ENCODE results near the gene ZIM2.
A peak's percentile ranks its signal among the peaks of the same experiment; 100 is the strongest.
"Not testable (repeated sequence)": the region's sequence is repeated elsewhere in the genome, so short reads cannot be mapped to it uniquely, and the experiment has no call there.

ZIM2 gene

GRCh38 chr19:56864443-56865125, 24.1 kb upstream of the ZIM2 start:
- no peak overlapping the region for H3K4ac ChIP-seq (ENCODE audit: low read length)
- no peak overlapping the region for H4K91ac ChIP-seq (ENCODE audit: low read depth, low read length, poor library complexity)
- H2AFZ ChIP-seq (ENCODE audit: low read length), result no peak overlapping the region
- H3K4me3 ChIP-seq (ENCODE audit: low read length in 2 of 2), result no peak overlapping the region
- H3K79me1 ChIP-seq (ENCODE audit: low read depth, low read length), result no peaks in the 10 kb centered on the region
- H3K18ac ChIP-seq (ENCODE audit: low read length), result no peak overlapping the region
- peaks cover 0 to 3% of the 10 kb centered on the region in 2 donors for H3K4me1 ChIP-seq (ENCODE audit: control insufficient read depth in 2 of 2, insufficient read depth in 1 of 2, low read depth in 1 of 2, low read length in 2 of 2)
- H2AK5ac ChIP-seq (ENCODE audit: low read depth, low read length), result peak overlapping the region; percentile 32
- no peak overlapping the region for H2BK15ac ChIP-seq (ENCODE audit: low read length)
- no peak for DNase-seq (ENCODE audit: low spot score)
- H2BK5ac ChIP-seq (ENCODE audit: low read length), result no peak overlapping the region
- H3K9me3 ChIP-seq (replicated peaks in 1 of 2; ENCODE audit: control insufficient read depth in 2 of 2, insufficient read depth in 1 of 2, low read depth in 1 of 2, low read length in 2 of 2), result peaks cover 6 to 12% of the 10 kb centered on the region in 2 donors
- H3K14ac ChIP-seq (ENCODE audit: low read length), result no peak overlapping the region
- no peak overlapping the region for H2BK12ac ChIP-seq (ENCODE audit: low read length)
- no peaks in the 10 kb centered on the region for H3K27me3 ChIP-seq (ENCODE audit: control insufficient read depth in 3 of 3, insufficient read depth in 3 of 3, low read depth in 1 of 3, low read length in 3 of 3)
- no CpG with 5 or more reads among the region's 50 CpGs for WGBS, 2 donors (ENCODE audit: extremely low coverage in 2 of 2, insufficient read length in 2 of 2, insufficient replicate concordance in 1 of 2)
- no peak overlapping the region for H3K27ac ChIP-seq (replicated peaks; ENCODE audit: low read length)
- H3K9ac ChIP-seq (ENCODE audit: low read depth, low read length, poor library complexity), result no peak overlapping the region
- no peak overlapping the region for H3K23ac ChIP-seq (ENCODE audit: low read depth, low read length, poor library complexity)
- H2BK120ac ChIP-seq (ENCODE audit: low read depth, low read length), result peak overlapping the region; percentile 54
- H4K8ac ChIP-seq (ENCODE audit: low read depth, low read length), result no peak overlapping the region
- H3K36me3 ChIP-seq (replicated peaks in 1 of 2; ENCODE audit: control insufficient read depth in 2 of 2, insufficient read depth in 2 of 2, low read length in 2 of 2), result peaks cover 0 to 3% of the 10 kb centered on the region in 2 donors
- H3K4me2 ChIP-seq (ENCODE audit: insufficient read depth, low read length, poor library complexity, severe bottlenecking), result no peak overlapping the region

GRCh38 chr19:56862741-56863140, 22.2 kb upstream of the ZIM2 start:
- H3K9me3 ChIP-seq (replicated peaks in 1 of 2; ENCODE audit: control insufficient read depth in 2 of 2, insufficient read depth in 1 of 2, low read depth in 1 of 2, low read length in 2 of 2), result peaks cover 6 to 14% of the 10 kb centered on the region in 2 donors
- WGBS, 2 donors (ENCODE audit: extremely low coverage in 2 of 2, insufficient read length in 2 of 2, insufficient replicate concordance in 1 of 2), result no CpG with 5 or more reads among the region's 4 CpGs

DNA sequence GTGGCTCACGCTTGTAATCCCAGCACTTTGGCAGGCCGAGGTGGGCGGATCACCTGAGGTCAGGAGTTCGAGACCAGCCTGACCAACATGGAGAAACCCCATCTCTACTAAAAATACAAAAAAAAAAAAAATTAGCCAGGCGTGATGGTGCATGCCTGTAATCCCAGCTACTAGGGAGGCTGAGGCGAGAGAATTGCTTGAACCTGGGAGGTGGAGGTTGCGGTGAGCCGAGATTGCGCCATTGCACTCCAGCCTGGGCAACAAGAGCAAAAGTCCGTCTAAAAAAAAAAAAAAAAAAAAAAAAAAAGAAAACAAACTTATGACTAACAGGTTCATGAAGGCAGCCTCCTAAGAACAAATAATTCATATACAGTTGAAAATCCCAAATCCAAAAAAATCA, 19.9 kb upstream of the ZIM2 start:
- H4K91ac ChIP-seq (ENCODE audit: low read depth, low read length, poor library complexity); DNase-seq (ENCODE audit: low spot score); H3K4ac ChIP-seq (ENCODE audit: low read length); H3K23ac ChIP-seq (ENCODE audit: low read depth, low read length, poor library complexity); H2BK15ac ChIP-seq (ENCODE audit: low read length); H2AK5ac ChIP-seq (ENCODE audit: low read depth, low read length); H3K27me3 ChIP-seq (ENCODE audit: control insufficient read depth in 3 of 3, insufficient read depth in 3 of 3, low read depth in 1 of 3, low read length in 3 of 3); H2BK12ac ChIP-seq (ENCODE audit: low read length); H4K8ac ChIP-seq (ENCODE audit: low read depth, low read length); H3K36me3 ChIP-seq (replicated peaks in 1 of 2; ENCODE audit: control insufficient read depth in 2 of 2, insufficient read depth in 2 of 2, low read length in 2 of 2); H3K4me3 ChIP-seq (ENCODE audit: low read length in 2 of 2); H3K14ac ChIP-seq (ENCODE audit: low read length); H3K4me1 ChIP-seq (ENCODE audit: control insufficient read depth in 2 of 2, insufficient read depth in 1 of 2, low read depth in 1 of 2, low read length in 2 of 2); H2BK5ac ChIP-seq (ENCODE audit: low read length); H3K4me2 ChIP-seq (ENCODE audit: insufficient read depth, low read length, poor library complexity, severe bottlenecking); H3K79me1 ChIP-seq (ENCODE audit: low read depth, low read length); H2AFZ ChIP-seq (ENCODE audit: low read length); H2BK120ac ChIP-seq (ENCODE audit: low read depth, low read length); H3K27ac ChIP-seq (replicated peaks; ENCODE audit: low read length); H3K18ac ChIP-seq (ENCODE audit: low read length); H3K9ac ChIP-seq (ENCODE audit: low read depth, low read length, poor library complexity): not testable (repeated sequence)
- H3K9me3 ChIP-seq (replicated peaks in 1 of 2; ENCODE audit: control insufficient read depth in 2 of 2, insufficient read depth in 1 of 2, low read depth in 1 of 2, low read length in 2 of 2), result peaks cover 6 to 17% of the 10 kb centered on the region in 2 donors
- WGBS, 2 donors (ENCODE audit: extremely low coverage in 2 of 2, insufficient read length in 2 of 2, insufficient replicate concordance in 1 of 2), result no CpG with 5 or more reads among the region's 10 CpGs

More at GRCh38 chr19:56862741-56863140, 22.2 kb upstream of the ZIM2 start:
- Histone ChIP-seq H3K14ac (ENCODE audit: low read length) (no peak overlapping the region), H3K23ac (ENCODE audit: low read depth, low read length, poor library complexity) (no peak overlapping the region), H3K27me3 (ENCODE audit: control insufficient read depth in 3 of 3, insufficient read depth in 3 of 3, low read depth in 1 of 3, low read length in 3 of 3) (no peaks in the 10 kb centered on the region), H3K4ac (ENCODE audit: low read length) (no peak overlapping the region), H3K4me1 (ENCODE audit: control insufficient read depth in 2 of 2, insufficient read depth in 1 of 2, low read depth in 1 of 2, low read length in 2 of 2) (peaks cover 0 to 3% of the 10 kb centered on the region in 2 donors), H3K79me1 (ENCODE audit: low read depth, low read length) (no peaks in the 10 kb centered on the region), H2BK15ac (ENCODE audit: low read length) (no peak overlapping the region), H3K27ac (replicated peaks; ENCODE audit: low read length) (no peak overlapping the region), H3K36me3 (replicated peaks in 1 of 2; ENCODE audit: control insufficient read depth in 2 of 2, insufficient read depth in 2 of 2, low read length in 2 of 2) (peaks cover 0 to 3% of the 10 kb centered on the region in 2 donors), H3K18ac (ENCODE audit: low read length) (no peak overlapping the region), H2AFZ (ENCODE audit: low read length) (no peak overlapping the region), H3K4me2 (ENCODE audit: insufficient read depth, low read length, poor library complexity, severe bottlenecking) (no peak overlapping the region), H4K8ac (ENCODE audit: low read depth, low read length) (no peak overlapping the region), H4K91ac (ENCODE audit: low read depth, low read length, poor library complexity) (no peak overlapping the region), H2AK5ac (ENCODE audit: low read depth, low read length) (no peak overlapping the region), H3K4me3 (ENCODE audit: low read length in 2 of 2) (no peak overlapping the region), H2BK5ac (ENCODE audit: low read length) (no peak overlapping the region), H3K9ac (ENCODE audit: low read depth, low read length, poor library complexity) (no peak overlapping the region), H2BK12ac (ENCODE audit: low read length) (no peak overlapping the region), H2BK120ac (ENCODE audit: low read depth, low read length) (no peak overlapping the region)
- no peak for DNase-seq (ENCODE audit: low spot score)

DNA sequence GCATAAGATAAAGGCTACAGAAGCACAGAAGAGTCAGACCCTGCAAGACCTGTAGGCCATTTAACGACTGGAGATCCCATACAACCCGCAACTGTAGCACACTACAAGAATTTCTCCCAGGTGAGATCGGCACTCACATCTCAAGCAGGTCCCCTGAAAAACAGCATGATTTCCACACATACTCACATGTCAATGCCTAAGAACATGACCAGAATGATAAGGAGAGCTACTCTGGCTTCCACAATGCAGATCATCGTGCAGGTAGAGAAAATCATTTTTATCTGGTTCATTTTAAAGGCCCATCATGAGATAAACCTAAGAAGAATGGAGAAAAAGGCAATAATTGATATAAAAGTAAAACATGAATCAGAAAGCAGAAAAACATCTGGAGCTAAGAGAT, 17.5 kb upstream of the ZIM2 start:
- H4K8ac ChIP-seq (ENCODE audit: low read depth, low read length), result no peak overlapping the region
- H4K91ac ChIP-seq (ENCODE audit: low read depth, low read length, poor library complexity), result no peak overlapping the region
- no peaks in the 10 kb centered on the region for H3K36me3 ChIP-seq (replicated peaks in 1 of 2; ENCODE audit: control insufficient read depth in 2 of 2, insufficient read depth in 2 of 2, low read length in 2 of 2)
- H3K18ac ChIP-seq (ENCODE audit: low read length), result no peak overlapping the region
- no peak overlapping the region for H2BK5ac ChIP-seq (ENCODE audit: low read length)
- no peak overlapping the region for H3K4ac ChIP-seq (ENCODE audit: low read length)
- H3K23ac ChIP-seq (ENCODE audit: low read depth, low read length, poor library complexity), result no peak overlapping the region
- H2BK12ac ChIP-seq (ENCODE audit: low read length), result no peak overlapping the region
- no peak overlapping the region for H3K4me2 ChIP-seq (ENCODE audit: insufficient read depth, low read length, poor library complexity, severe bottlenecking)
- no peak overlapping the region for H3K9ac ChIP-seq (ENCODE audit: low read depth, low read length, poor library complexity)
- H3K79me1 ChIP-seq (ENCODE audit: low read depth, low read length), result no peaks in the 10 kb centered on the region
- no peak overlapping the region for H2BK15ac ChIP-seq (ENCODE audit: low read length)
- no peak for DNase-seq (ENCODE audit: low spot score)
- H2AFZ ChIP-seq (ENCODE audit: low read length), result no peak overlapping the region
- H3K4me3 ChIP-seq (ENCODE audit: low read length in 2 of 2), result no peak overlapping the region
- no CpG with 5 or more reads among the region's 4 CpGs for WGBS, 2 donors (ENCODE audit: extremely low coverage in 2 of 2, insufficient read length in 2 of 2, insufficient replicate concordance in 1 of 2)
- no peak overlapping the region for H3K14ac ChIP-seq (ENCODE audit: low read length)
- H3K27ac ChIP-seq (replicated peaks; ENCODE audit: low read length), result no peak overlapping the region
- H3K4me1 ChIP-seq (ENCODE audit: control insufficient read depth in 2 of 2, insufficient read depth in 1 of 2, low read depth in 1 of 2, low read length in 2 of 2), result no peaks in the 10 kb centered on the region
- H3K27me3 ChIP-seq (ENCODE audit: control insufficient read depth in 3 of 3, insufficient read depth in 3 of 3, low read depth in 1 of 3, low read length in 3 of 3), result peaks cover 0 to 3% (median 0%) of the 10 kb centered on the region in 3 experiments
- H2AK5ac ChIP-seq (ENCODE audit: low read depth, low read length), result no peak overlapping the region
- peaks cover 0 to 10% of the 10 kb centered on the region in 2 donors for H3K9me3 ChIP-seq (replicated peaks in 1 of 2; ENCODE audit: control insufficient read depth in 2 of 2, insufficient read depth in 1 of 2, low read depth in 1 of 2, low read length in 2 of 2)
- H2BK120ac ChIP-seq (ENCODE audit: low read depth, low read length), result no peak overlapping the region
